ENCODE results near the gene STX10.

The STX10 gene

DNA sequence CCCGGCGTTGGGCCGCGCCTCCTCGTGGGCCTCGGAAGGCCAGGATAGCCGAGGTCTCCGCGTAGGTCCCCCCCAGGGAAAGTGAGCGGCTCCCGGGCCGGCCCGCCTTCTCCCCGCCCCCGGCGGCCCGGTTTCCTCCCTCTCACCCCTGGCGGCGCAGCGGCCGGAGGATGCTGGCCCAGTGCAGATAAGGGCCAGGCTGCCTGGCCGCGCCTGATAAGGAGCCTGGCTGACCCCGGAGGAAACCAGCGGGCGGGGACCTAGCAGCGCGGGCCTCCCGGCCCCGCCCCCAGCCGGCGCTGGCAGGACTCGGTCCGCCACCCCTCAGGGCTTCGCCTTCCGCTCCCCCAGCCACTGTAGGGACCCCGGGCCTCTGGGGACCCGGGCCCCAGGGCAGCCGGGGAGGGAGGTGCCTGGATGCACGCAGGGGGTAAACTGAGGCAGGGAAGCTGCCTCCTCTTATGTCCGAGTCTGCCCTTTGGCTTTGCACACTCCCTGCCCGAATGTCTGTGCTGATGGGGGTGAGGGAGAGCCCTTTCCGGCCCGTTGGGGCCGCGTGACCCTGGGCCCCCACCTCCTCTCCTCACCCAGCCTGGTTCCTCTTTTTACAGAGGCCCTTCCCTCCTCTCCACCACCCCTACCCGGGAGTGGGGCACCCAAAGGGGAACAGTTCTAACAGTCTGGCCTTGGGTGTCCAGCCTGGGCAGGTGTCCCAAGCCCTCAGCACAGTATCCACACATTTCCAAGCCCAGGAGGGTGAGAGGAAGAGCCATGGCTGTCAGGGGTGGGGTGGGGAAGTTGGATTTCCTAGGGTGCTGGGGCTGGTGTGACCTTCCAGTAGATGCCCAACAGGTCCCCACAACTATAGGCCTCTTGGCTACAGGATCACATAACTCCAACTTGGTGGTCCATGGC, 47.3 kb downstream of the STX10 start, which contains the start of gene LYL1:
Gene LYL1, minus strand, starts transcription at position 193 of the 915 bp plus-strand sequence. CDS start 1,687 bp downstream, outside the sequence.
- no peak for DNase-seq (ENCODE audit: low read depth)
- peak within 1 kb of the TSS; percentile 24 for H3K4me3 ChIP-seq (ENCODE audit: low read length)
- TF ChIP-seq CTCF (IDR thresholded peaks at IDR 0.05; ENCODE audit: insufficient read depth, low read depth, low read length, missing control alignments): no peak

GRCh38 chr19:13102416-13102665, 47.8 kb downstream of the STX10 start:
- no peak for DNase-seq (ENCODE audit: low read depth)
- peak overlapping the region; percentile 24 for H3K4me3 ChIP-seq (ENCODE audit: low read length)
- TF ChIP-seq CTCF (IDR thresholded peaks at IDR 0.05; ENCODE audit: insufficient read depth, low read depth, low read length, missing control alignments): no peak

GRCh38 chr19:13101590-13102415, 48.4 kb downstream of the STX10 start:
- no peak overlapping the region for H3K4me3 ChIP-seq (ENCODE audit: low read length)
- TF ChIP-seq CTCF (IDR thresholded peaks at IDR 0.05; ENCODE audit: insufficient read depth, low read depth, low read length, missing control alignments): no peak
- DNase-seq (ENCODE audit: low read depth): no peak

GRCh38 chr19:13100841-13101589, 49.2 kb downstream of the STX10 start:
- H3K4me3 ChIP-seq (ENCODE audit: low read length): no peak overlapping the region
- TF ChIP-seq CTCF (IDR thresholded peaks at IDR 0.05; ENCODE audit: insufficient read depth, low read depth, low read length, missing control alignments): peak; percentile 15
- DNase-seq (ENCODE audit: low read depth): no peak

DNA sequence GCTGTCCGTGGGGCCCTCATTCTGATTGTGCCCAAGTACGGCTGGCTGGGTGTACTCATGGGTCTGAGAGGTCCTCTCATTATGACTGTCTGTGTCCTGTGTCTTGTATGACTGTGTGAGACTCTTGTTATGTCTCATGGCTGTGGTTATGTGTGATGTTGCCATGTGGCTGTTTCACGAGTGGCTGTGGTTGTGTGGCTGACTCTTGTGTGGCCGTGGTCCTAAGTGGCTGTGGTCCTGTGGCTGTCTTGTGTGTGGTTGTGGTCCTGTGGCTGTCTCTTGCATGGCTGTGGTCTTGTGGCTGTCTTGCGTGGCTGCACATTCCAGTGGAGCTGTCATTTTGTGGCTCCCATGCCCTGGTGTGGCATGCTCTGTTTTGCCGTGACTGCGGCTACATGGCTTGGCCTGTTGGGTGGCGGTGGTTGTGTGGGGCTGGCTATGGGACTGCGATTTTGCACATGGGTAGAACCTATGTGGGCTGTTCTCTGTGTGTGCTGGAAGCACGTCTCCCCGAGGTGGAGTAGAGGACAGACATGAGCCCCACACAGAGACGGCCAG, 50.1 kb downstream of the STX10 start:
- TF ChIP-seq CTCF (IDR thresholded peaks at IDR 0.05; ENCODE audit: insufficient read depth, low read depth, low read length, missing control alignments): no peak
- no peak for DNase-seq (ENCODE audit: low read depth)
- no peak overlapping the region for H3K4me3 ChIP-seq (ENCODE audit: low read length)
